Measurements from ENCODE around the gene SERPINF2.
"Not testable (repeated sequence)": the region's sequence is repeated elsewhere in the genome, so short reads cannot be mapped to it uniquely, and the experiment has no call there.

The SERPINF2 gene

GRCh38 chr17:1716912-1717695, 25.6 kb upstream of the SERPINF2 start:
- DNase-seq: peak; percentile 67

GRCh38 chr17:1718362-1719165, 24.1 kb upstream of the SERPINF2 start:
- DNase-seq: no peak

GRCh38 chr17:1720856-1721386, 21.8 kb upstream of the SERPINF2 start:
- DNase-seq: peak; percentile 54

- not testable (repeated sequence) for DNase-seq
Measured at GRCh38 chr17:1722022-1722421, 20.6 kb upstream of the SERPINF2 start.

- peak; percentile 77 for DNase-seq
Measured at GRCh38 chr17:1724351-1724868, 18.3 kb upstream of the SERPINF2 start, which contains the start of gene WDR81. Gene WDR81 (plus strand): TSS chr17:1724704. CDS start chr17:1724960, 256 bp downstream.

- no peak for DNase-seq
Measured at GRCh38 chr17:1724869-1725641, 17.6 kb upstream of the SERPINF2 start.

- no peak for DNase-seq
Measured at GRCh38 chr17:1725642-1726511, 16.8 kb upstream of the SERPINF2 start.

- DNase-seq: no peak
Measured at GRCh38 chr17:1726626-1727257, 15.9 kb upstream of the SERPINF2 start.

- no peak for DNase-seq
Measured at GRCh38 chr17:1727258-1727789, 15.3 kb upstream of the SERPINF2 start.

- no peak for DNase-seq
Measured at GRCh38 chr17:1727876-1728630, 14.6 kb upstream of the SERPINF2 start.

GRCh38 chr17:1729966-1730325, 12.7 kb upstream of the SERPINF2 start:
- no peak for DNase-seq

GRCh38 chr17:1730326-1731193, 12.1 kb upstream of the SERPINF2 start:
- DNase-seq: no peak

GRCh38 chr17:1731194-1731506, 11.5 kb upstream of the SERPINF2 start:
- no peak for DNase-seq

GRCh38 chr17:1732241-1732832, 10.3 kb upstream of the SERPINF2 start:
- no peak for DNase-seq

GRCh38 chr17:1732833-1733321, 9.8 kb upstream of the SERPINF2 start:
- no peak for DNase-seq

- no peak for DNase-seq
Measured at GRCh38 chr17:1733759-1734158, 8.9 kb upstream of the SERPINF2 start.

- no peak for DNase-seq
Measured at GRCh38 chr17:1735418-1735817, 7.3 kb upstream of the SERPINF2 start.

- no peak for DNase-seq
Measured at GRCh38 chr17:1735834-1736347, 6.8 kb upstream of the SERPINF2 start.
